ENCODE data around the gene TTLL11. TPM values are rescaled to one million over a fixed set of nuclear protein-coding genes. Genes with fewer than 3 reads are reported as not detected.

Gene TTLL11
- total RNA-seq, 4 donors from 2014 or later, result 7.2 to 12.1 (median 9.9) TPM

- Histone ChIP-seq H3K9me3 (no peaks in the 10 kb centered on the region), H3K4me1 (peaks cover 4% of the 10 kb centered on the region), H3K36me3 (no peaks in the 10 kb centered on the region), H3K4me3 (no peak overlapping the region), H3K27ac (no peak overlapping the region), H3K27me3 (no peaks in the 10 kb centered on the region)
- TF ChIP-seq CTCF (IDR thresholded peaks at IDR 0.05) (no peak), EP300 (IDR thresholded peaks at IDR 0.05) (no peak), POLR2AphosphoS5 (IDR thresholded peaks at IDR 0.05) (no peak), POLR2A (IDR thresholded peaks at IDR 0.05) (no peak)
- WGBS, result 72% methylated on average over 11 of the region's 11 CpGs
- no peak for DNase-seq (ENCODE audit: low spot score in 2 of 2)
These were observed 77.8 kb downstream of the TTLL11 start for GRCh38 chr9:122015170-122015821.

- TF ChIP-seq POLR2A (IDR thresholded peaks at IDR 0.05) (no peak), EP300 (IDR thresholded peaks at IDR 0.05) (no peak), POLR2AphosphoS5 (IDR thresholded peaks at IDR 0.05) (no peak), CTCF (IDR thresholded peaks at IDR 0.05) (no peak)
- no peak for DNase-seq (ENCODE audit: low spot score in 2 of 2)
- Histone ChIP-seq H3K4me1 (peaks cover 4% of the 10 kb centered on the region), H3K27ac (no peak overlapping the region), H3K4me3 (no peak overlapping the region), H3K27me3 (no peaks in the 10 kb centered on the region), H3K36me3 (no peaks in the 10 kb centered on the region), H3K9me3 (no peaks in the 10 kb centered on the region)
- 88% methylated on average over 4 of the region's 4 CpGs for WGBS
These were observed 81.2 kb downstream of the TTLL11 start for GRCh38 chr9:122011818-122012498.

GRCh38 chr9:122008559-122008958 lies 84.5 kb downstream of the TTLL11 start:
- Histone ChIP-seq H3K9me3 (no peaks in the 10 kb centered on the region), H3K36me3 (no peaks in the 10 kb centered on the region), H3K27ac (no peak overlapping the region), H3K4me1 (no peaks in the 10 kb centered on the region), H3K27me3 (no peaks in the 10 kb centered on the region), H3K4me3 (no peak overlapping the region)
- no peak for DNase-seq (ENCODE audit: low spot score in 2 of 2)
- TF ChIP-seq EP300 (IDR thresholded peaks at IDR 0.05) (no peak), CTCF (IDR thresholded peaks at IDR 0.05) (no peak), POLR2AphosphoS5 (IDR thresholded peaks at IDR 0.05) (no peak), POLR2A (IDR thresholded peaks at IDR 0.05) (no peak)
- 68% methylated on average over 10 of the region's 10 CpGs for WGBS

- H3K4me1 ChIP-seq, result no peaks in the 10 kb centered on the region
- no peak overlapping the region for H3K4me3 ChIP-seq
- H3K9me3 ChIP-seq, result no peaks in the 10 kb centered on the region
- H3K27ac ChIP-seq, result no peak overlapping the region
- no peaks in the 10 kb centered on the region for H3K36me3 ChIP-seq
- no peak for DNase-seq (ENCODE audit: low spot score in 2 of 2)
- TF ChIP-seq EP300 (IDR thresholded peaks at IDR 0.05) (no peak), POLR2AphosphoS5 (IDR thresholded peaks at IDR 0.05) (no peak), POLR2A (IDR thresholded peaks at IDR 0.05) (no peak), CTCF (IDR thresholded peaks at IDR 0.05) (no peak)
- WGBS, result 31% methylated on average over 1 of the region's 1 CpG
- H3K27me3 ChIP-seq, result no peaks in the 10 kb centered on the region
These were observed 85.3 kb downstream of the TTLL11 start for GRCh38 chr9:122007837-122008236.

GRCh38 chr9:122005597-122005996 lies 87.5 kb downstream of the TTLL11 start:
- H3K27ac ChIP-seq, result no peak overlapping the region
- DNase-seq (ENCODE audit: low spot score in 2 of 2), result no peak
- H3K4me1 ChIP-seq, result peaks cover 7% of the 10 kb centered on the region
- no peaks in the 10 kb centered on the region for H3K27me3 ChIP-seq
- no peak overlapping the region for H3K4me3 ChIP-seq
- no peaks in the 10 kb centered on the region for H3K36me3 ChIP-seq
- TF ChIP-seq CTCF (IDR thresholded peaks at IDR 0.05), result no peak
- no peak for TF ChIP-seq POLR2A (IDR thresholded peaks at IDR 0.05)
- no peak for TF ChIP-seq POLR2AphosphoS5 (IDR thresholded peaks at IDR 0.05)
- TF ChIP-seq EP300 (IDR thresholded peaks at IDR 0.05), result no peak
- no peaks in the 10 kb centered on the region for H3K9me3 ChIP-seq
- WGBS, result 50% methylated on average over 1 of the region's 1 CpG

All from suprapubic skin (tissue), 4 donors.